Islet precursor cell (in vitro differentiated cells): ENCODE results near the gene FOXJ1.
A peak's percentile ranks its signal among the peaks of the same experiment; 100 is the strongest.

Experiments
- DNase-seq: peaks from one replicate; pipeline ENCODE4 v3.0.0-alpha.2; 2018

FOXJ1 gene

DNA sequence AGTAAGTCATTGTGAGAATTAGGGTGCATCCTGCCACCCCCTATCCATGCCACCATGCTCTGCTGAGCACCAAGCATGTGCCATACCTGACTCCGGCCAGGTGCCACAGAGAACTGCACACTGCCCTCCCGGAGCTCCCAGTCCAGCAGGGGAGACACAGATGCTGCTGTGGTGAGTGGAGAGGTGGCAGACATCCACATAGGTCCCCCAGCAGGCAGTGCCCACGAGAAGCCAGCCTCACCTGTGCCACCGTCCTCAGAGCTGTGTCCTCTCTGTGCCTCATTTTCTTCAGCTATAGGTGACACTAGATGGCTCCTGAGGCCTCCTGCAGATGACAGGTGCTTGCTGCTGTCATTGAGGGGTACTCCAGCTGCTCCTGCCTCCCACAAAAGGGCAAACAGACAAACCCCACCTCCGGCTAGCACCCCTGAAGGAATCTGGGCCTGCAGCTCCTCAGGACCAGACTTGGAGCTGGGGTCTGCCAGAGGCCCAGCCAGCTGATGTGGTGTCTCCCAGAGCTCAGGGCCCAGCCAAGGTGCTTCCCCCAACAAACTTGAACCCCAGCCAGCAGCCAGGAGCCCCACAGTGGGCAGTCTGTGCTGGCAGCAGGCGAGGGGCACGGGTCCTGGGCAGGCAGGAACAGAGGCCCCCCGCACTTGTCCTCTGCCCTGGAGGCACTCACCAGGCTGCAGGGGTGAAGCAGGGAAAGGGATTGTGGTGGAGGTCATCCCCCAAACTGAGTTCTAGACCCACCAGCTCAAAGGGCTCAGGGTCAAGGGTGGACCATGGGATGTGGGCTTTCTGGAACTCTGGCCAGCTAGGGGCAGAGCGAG lies 17.1 kb downstream of the FOXJ1 start:
- DNase-seq = peak; percentile 51

DNA sequence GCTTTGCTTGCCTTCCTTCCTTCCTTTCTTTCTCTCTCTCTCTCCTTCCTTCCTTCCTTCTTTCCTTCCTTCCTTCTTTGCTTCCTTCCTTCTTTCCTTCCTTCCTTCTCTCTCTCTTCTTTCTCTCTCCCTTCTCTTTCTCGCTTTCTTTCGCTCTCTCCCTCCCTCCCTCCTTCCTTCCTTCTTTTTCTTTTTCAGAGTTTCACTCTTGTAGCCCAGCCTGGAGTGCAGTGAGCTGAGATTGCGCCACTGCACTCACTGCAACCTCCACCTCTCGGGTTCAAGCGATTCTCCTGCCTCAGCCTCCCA lies 17.9 kb downstream of the FOXJ1 start:
- DNase-seq = no peak

DNA sequence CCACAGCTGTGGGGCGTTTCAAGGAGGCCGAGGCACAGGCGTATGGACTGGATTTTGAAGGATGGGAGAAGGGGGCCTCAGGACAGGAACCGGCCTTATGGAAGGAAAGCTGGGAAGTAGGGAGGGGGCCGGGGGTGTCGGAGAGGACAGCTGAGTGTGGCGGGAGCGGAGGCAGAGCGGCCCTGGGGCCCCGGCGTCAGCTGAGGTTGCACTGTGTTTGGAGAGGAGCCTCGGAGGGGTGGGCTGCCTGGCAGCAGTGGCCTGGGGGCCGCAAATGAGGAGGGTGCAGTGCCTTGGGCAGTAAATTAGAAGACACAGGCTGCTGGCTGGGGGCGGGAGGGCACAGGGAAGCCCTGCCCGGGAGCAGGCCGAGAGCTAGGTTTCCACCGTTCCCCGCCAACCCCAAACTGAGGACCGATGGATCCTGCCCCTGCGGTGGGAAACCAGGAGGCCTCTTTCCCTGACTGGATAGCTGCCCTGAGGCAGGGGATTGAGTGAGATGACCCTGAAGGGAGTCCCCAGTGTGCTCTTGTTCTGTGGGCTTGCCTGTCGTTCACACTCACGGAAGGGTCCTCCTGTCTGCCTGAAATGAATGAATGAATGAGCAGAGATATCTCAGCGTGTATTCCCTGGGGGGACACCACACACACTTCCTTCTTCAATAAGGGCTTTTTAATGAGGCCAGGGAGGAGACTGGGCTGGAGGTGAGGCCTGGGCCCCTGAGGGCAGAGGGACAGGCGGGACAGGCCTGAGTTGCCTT lies 18.4 kb downstream of the FOXJ1 start:
- DNase-seq = peak; percentile 72

DNA sequence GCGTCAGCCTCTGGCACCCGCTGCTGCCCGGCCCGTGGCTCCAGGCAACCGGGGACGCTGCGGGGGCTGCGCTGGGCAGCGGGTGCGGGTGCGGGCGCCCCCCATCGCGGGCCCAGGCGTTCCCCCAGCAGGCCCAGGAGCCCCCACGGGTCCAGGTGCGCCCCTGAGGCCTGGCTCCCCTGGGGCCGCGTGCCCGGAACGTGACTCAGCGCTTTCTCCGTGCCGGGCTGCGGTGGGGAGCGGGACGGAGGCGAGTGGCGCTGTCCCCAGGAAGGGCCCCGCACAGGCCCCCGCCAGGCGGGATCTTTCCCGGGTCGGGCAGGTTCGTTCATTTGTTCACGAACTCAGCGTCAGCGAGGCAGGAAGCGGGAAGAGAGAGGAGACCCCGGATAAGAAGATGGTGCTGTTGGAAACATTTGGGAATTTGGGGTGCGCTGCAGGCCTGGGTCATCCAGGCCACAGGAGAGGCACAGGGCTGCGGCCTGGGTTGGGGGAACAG lies 19.1 kb downstream of the FOXJ1 start:
- DNase-seq = peak; percentile 62

GRCh38 chr17:76120658-76121008 lies 20.4 kb downstream of the FOXJ1 start:
- DNase-seq = no peak

GRCh38 chr17:76119409-76120371 lies 21.4 kb downstream of the FOXJ1 start:
- no peak for DNase-seq

GRCh38 chr17:76115138-76115754 lies 25.8 kb downstream of the FOXJ1 start:
- DNase-seq = no peak

GRCh38 chr17:76111956-76112355 lies 29.1 kb downstream of the FOXJ1 start:
- DNase-seq = no peak

DNA sequence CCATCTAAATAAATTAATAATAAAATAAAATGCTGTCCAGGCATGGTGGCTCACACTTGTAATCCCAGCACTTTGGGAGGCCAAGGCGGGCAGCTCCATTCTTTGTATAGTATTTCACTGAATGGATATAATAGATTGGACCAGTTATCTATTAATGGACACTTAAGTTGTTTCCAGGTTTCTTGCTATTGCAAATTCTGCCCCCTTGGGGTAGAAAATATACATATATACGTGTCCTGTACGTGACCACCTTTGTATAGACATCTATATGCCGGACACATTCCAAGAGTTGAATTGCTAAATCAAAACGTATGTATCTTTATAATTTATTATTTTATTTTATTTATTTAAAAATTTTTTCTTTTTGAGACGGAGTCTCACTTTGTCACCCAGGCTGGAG lies 33.5 kb downstream of the FOXJ1 start:
- no peak for DNase-seq

- DNase-seq = no peak
Observed at GRCh38 chr17:76106703-76107102, 34.3 kb downstream of the FOXJ1 start.

GRCh38 chr17:76104896-76105231 lies 36.2 kb downstream of the FOXJ1 start:
- DNase-seq = no peak

DNA sequence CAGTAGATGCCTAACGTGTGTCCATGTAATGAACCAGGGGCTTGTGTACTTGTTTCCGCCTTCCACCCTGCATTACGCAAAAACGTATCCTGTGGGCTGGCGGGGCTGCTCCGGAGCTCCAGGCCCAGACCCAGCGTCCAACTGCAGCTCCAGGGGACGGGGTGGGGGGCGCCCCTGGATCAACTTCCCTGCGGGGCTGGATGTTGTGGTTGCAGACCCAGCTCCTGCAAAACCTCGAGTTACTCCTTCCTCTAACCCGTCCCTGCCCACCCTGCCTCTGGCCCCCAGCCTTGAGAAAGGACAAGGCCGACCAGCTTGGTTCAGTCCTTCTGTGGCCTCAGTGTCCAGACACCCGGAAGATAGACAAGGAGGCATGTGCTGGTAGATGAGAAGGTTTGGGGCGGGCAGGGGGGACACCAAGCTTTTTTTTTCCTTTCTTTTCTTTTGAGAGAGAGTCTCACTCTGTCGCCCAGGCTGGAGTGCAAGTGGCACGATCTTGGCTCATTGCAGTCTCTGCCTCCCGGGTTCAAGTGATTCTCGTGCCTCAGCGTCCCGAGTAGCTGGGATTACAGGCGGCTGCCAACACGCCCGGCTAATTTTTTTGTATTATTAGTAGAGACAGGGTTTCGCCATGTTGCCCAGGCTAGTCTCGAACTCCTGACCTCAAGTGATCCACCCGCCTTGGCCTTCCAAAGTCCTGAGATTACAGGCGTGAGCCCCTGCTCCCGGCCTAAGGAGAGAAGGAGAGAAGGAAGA lies 36.7 kb downstream of the FOXJ1 start:
- no peak for DNase-seq

GRCh38 chr17:76103274-76104139 lies 37.5 kb downstream of the FOXJ1 start, which contains the start of gene EXOC7:
TSS of gene EXOC7 (minus strand) at chr17:76103787. CDS start at chr17:76103692, 95 bp downstream.
- DNase-seq = peak; percentile 97

DNA sequence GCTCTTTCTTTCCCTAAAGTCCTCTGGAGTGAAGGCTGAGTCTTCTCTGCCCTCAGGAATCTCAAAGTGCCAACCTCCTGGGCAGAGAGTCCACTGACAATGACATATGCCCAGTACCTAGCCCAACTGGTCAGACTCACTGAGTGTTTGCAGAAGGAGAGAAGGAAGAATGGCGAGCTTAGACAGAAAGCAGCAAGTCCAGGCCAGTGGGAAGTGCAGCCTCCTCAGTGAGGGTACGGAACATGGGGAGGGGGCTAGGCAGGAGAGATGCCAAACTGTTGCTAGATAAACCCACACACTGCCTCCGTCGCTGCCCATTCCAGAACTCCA lies 38.1 kb downstream of the FOXJ1 start:
- no peak for DNase-seq

DNA sequence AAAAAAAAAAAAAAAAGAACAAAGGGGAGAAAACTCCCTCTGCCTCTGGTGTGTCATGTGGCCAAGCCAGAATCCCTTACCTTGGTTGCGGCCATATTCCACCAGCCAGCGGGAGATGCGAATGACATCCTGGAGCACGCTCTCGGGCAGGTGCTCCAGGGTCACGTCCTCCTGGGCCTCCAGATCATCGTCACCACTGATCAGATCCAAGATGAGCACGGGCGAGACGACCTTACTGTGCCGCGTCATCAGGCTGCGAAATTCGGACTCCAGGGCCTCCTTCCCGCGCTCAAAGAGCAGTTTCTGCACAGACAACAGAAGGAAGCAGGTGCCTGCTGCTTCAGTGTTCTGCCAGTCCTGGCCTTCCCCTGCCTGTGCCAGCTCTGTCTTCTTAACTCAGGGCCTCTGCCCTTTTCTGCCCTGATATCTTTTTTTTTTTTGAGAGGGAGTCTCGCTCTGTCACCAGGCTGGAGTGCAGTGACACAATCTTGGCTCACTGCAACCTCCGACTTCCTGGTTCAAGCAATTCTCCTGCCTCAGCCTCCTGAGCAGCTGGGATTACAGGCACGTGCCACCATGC lies 43.2 kb downstream of the FOXJ1 start:
- no peak for DNase-seq

DNA sequence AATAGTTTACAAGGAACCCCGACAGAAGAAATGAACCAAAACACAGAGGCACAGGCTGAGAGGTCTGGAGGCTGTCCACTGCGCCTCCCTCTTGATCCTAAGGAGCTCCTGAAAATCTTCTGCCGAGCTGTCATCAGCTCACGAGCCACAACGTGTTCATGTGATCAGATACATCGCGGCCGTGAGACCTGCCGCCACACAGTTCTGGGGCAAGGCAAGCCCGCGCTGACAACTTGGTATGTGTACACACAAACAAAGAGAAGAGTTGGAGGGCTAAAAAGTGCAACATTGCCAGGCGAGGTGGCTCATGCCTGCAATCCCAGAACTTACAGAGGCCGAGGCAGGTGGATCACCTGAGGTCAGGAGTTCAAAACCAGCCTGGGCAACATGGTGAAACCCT lies 45.1 kb downstream of the FOXJ1 start:
- DNase-seq = no peak

DNA sequence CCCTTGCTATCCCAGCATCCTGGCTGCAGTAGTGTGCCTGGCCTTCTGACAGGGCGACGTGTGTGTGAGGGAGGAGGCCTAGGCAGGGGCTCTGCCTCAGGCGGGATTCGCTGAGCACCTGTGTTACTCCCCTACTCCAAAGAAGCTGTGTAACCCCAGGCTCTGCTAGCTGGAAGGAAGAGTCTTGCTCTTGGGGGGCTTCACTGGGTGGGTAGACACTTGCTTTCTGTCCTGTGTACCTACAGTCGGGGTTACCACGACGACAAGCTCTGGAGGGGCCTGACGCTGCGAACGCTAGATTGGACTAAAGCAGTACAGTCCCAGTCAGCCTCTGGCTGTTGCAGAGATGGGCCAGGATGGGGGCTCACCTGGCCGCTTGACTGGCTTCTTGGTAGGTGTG lies 47.0 kb downstream of the FOXJ1 start:
- no peak for DNase-seq

- DNase-seq = no peak
Observed at GRCh38 chr17:76092526-76093413, 48.3 kb downstream of the FOXJ1 start.

GRCh38 chr17:76091526-76092286 lies 49.3 kb downstream of the FOXJ1 start:
- DNase-seq = no peak
